Kidney tubule cell (primary cell): ENCODE results near the gene TMEM131L.
A peak's percentile ranks its signal among the peaks of the same experiment; 100 is the strongest.

Experiments
- DNase-seq: peaks from one replicate; pipeline ENCODE4 v3.0.0-alpha.2; 2018; ENCODE audit warnings: low spot score

TMEM131L gene

DNA sequence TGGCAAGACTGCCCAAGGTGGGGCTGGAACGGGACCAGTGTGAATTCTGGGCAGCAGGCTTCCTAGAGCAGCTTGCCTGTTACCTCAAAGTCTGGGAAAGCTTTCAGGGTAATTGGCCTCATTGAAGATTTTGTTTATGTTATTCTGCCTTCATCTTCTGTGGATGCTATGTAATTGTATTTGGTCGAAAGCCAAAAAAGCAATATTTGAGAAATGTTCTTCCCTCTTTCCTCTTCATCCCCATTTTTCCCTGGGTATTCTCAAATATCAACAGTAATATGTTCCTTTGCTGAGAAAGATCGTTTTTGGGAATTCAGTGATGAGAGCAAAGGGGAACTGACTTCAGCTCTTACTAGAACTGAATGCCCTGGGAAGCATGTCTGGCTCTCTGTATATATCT is 12.9 kb downstream of the TMEM131L start:
- no peak for DNase-seq

GRCh38 chr4:153480704-153481103 is 14.5 kb downstream of the TMEM131L start:
- DNase-seq, result no peak

GRCh38 chr4:153481478-153481877 is 15.3 kb downstream of the TMEM131L start:
- no peak for DNase-seq

DNA sequence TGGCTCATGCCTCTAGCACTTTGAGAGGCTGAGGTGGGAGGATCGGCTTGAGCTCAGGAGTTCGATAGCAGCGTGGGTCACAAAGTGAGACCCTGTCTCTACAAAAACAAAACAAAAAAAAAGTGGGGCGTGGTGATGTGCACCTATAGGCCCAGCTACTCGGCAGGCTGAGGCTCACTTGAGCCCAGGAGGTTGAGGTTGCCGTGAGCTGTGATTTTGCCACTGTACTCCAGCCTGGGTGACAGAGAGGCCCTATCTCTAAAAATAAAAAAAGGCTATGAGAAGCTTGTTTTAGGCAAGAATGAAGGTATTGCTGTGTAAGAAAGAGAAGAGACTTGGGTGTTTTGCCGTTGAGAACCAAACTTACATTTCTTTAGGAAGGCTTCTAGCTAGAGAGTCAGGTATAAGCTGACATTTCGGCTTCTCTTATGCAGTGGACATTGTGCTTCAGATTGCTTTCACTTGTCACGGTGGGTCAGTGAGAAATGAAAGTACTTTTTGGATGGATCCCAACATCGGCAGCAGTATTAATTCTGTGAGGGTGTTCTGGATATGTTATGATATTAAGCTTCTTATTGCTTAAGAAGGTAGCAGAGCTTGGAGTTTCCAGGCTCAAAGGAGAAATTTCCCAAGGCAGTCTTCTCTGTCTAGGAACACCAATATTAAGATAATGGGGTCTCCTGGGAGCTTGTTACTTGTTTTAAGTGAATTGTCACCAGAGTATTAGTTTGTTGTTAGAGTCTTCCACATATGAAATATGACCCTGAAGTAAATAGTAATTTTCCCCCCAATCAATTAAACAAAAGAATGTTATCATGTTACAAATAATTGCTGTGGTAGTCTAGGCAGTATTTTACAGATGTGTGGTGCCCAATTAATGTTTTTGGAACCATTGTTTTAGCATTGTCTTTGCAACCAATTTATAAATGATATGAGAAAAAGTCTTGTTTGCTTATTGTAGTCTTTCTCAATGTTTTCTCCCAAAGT is 17.6 kb downstream of the TMEM131L start:
- no peak for DNase-seq

DNA sequence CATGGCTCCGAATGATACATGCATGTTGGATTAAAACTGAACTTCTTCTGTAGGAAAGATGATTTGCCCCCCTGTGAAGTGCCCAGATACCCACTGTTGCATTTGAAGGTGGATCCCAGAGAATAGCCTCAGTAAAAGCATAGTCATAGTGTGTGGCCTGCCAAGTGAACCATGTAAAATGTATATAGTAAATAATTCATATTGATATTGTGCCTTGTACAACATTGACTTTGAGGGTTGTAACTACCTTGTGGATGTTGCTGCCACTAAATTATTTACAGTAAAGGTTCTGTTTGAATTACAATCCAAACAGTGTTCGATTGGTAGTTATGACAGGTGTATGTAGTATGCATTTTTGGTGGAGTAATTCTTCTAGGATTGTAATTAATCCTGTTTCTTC is 19.2 kb downstream of the TMEM131L start:
- DNase-seq, result no peak

DNA sequence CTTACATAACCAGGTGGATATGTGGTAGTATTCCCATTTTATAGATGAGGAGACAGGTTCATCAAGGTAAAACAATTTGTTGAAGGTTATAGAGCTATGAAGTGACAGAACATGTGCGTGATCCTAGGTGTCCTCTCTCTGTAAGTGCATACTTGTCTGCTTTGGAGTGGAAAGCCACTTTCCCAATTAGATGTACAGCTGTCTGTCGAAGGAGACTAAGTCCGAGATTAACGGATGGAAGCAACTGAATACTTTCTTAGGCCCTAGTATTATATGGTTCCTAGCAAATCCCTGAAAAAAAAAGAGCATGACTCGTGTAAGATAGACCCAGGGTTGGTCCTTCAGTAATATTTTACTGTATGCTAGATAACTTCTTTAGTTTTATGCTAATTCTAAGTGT is 19.7 kb downstream of the TMEM131L start:
- no peak for DNase-seq

- DNase-seq, result peak; percentile 92
Observed at GRCh38 chr4:153486281-153487151, 20.4 kb downstream of the TMEM131L start.

DNA sequence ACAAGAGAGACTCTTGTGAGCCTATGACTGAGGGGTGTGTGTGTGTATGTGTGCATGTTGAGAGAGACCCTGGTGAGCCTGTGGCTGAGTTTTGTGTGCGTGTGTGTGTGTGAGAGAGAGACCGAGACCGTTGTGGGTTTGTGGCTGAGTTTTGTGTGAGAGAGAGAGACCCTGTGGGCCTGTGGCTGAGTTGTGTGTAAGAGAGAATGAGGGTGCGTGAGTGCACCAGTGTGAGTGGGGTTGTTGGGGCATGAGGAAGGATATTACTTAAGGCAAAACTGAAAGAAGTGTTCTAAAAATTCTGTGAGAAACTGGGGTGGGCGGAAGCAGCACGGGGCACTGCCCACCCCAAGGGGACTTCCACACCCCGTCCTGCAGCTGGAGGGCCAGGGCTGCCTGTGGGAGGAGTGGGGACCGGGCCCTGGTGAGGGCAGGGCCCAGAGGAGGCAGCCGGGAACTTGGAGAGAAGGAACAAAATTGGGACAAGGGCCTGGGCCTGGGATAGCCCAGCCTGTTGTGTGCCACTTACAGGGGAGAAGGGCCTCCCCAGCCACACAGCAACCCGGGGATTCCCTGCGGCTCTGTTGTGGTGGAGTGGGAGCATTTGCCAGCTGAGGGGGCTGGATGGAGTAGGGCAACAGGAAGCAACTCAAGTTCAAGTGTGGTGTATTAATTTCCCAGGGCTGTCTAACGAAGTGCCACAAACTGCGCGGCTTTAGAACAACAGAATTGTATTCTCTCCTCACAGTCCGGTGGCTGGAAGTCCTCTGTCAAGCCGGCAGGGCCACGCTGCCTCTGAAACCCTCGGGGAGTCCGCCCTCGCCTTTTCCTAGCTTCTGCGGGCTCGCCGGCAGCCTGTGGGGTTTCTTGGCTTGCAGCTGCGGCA is 22.1 kb downstream of the TMEM131L start:
- no peak for DNase-seq

GRCh38 chr4:153489856-153490558 is 23.8 kb downstream of the TMEM131L start:
- DNase-seq, result no peak

- no peak for DNase-seq
Observed at GRCh38 chr4:153490985-153491483, 24.9 kb downstream of the TMEM131L start.

DNA sequence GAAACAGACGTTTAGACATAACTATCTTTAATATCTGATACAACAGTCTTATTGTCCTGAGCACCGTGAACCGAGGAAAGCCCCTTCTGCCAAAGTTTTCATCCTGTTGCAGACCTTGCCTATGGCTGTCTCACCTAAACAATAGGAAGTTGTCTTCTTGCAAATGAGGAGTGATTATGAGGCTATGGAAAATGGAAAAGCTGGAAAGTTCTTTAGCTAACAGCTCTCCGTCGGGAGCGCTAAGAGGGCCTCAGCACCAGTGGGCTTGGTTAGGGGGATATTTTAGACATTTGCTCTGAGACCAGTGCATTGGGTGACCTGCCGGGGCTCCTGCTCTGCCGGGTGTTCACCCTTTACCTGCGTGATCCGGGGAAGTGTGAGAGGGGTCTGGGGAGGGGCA is 28.4 kb downstream of the TMEM131L start:
- DNase-seq, result no peak

GRCh38 chr4:153495480-153496193 is 29.5 kb downstream of the TMEM131L start:
- DNase-seq, result peak; percentile 37

- peak; percentile 76 for DNase-seq
Observed at GRCh38 chr4:153497091-153497531, 31.0 kb downstream of the TMEM131L start.

DNA sequence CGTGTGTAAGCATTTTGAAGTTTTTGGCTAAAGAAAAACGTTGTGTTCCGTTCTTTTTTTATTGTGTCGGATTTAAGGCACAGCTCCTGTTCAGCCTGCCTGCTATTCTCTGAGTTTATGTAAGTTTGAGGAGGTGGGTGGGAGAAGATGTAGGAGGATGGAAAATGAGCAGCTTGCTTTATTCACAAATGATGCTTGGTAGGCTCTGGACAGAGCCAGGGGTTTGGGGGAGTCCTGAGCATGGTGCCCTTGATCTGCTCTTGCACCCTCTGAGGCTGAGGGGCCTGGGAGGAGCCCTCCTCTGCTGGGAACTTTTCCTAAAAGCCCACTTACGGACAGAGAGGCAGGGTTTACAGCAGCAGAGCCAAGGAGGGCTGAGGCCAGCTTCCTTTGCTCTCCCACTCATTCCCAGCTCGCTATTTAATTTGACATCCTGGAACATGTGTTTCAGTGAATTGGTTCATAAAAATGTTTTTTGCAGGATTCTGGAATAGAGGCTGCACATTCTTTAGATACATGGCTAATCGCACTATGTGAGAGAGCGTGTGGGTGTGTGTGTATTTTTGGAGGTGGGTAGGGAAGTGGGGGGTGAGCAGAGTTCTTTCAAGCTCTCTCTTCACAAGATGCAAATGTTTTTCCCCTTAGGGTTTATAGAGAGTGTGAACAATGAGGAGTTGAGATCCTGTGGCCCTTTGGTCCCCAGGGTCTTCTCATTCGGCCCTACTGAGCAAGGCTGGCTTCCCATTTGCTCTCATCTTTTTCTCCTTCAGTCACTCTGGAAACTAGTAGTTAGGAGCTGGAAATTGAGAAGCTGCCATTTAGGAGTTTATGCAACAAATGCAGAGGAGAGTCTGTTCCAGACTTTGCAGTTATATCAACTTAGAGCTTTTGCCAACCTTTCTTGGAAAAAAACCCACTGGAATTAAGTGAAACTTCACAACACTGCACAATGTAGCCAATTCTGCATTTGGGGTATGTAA is 32.1 kb downstream of the TMEM131L start:
- DNase-seq, result no peak

DNA sequence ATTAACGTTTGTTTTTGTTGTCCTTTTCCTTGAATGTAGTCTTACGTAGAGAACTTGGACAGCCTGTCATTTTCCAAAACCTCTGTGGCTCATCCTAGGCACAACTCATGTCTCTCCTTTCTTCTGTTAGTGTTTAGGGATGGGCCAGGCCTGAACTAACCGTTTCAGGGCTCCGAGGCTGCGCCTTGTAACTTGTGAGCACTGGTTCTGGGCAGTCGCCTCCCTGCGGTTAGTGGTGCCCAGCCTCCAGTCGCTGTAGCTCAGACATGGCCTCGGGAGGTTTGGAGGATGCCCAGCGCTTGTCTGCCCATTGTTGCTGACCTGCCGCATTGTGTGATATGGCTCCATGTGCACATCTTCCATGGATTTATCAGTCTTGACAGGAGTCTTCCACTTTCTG is 32.8 kb downstream of the TMEM131L start:
- no peak for DNase-seq

DNA sequence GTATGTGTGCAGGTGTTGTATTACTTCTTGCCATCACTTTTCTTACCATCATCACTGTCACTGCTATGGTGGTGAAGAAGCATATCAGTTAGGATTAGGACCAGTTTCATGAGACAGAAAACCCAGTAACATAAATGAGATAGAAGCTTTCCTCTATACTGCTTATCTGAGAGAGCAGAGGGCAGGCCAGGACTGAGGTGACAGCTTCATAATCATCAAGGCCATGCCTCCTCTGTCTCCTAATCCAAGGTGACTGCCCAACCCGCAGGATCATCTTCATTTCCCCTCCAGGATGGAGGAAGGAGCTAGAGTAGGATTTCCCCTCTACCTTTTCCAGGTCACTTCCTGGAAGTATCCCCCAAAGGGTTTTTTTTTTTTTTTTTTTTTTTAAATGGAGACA is 35.4 kb downstream of the TMEM131L start:
- no peak for DNase-seq

DNA sequence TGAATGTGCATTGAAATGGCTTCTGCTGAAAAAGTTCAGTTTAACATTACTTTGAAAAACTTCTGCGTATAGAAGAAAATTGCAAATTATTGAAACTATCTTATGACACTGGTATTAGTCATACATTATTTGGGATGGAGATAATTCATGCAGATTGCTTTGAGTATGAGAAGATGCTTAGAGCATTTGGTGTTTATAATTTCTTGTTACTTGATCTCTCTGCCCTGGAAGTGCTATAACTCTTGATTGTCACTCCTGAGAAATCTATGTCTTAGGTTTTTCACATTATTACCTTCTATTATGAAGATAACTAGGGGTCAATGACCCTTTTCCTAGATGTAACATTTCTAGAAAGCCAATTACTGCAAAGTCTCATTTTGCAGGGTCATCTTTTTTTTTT is 36.4 kb downstream of the TMEM131L start:
- DNase-seq, result no peak

GRCh38 chr4:153506341-153507309 is 40.5 kb downstream of the TMEM131L start:
- DNase-seq, result no peak
